Retinal pigment epithelial cell (primary cell): ENCODE data around the gene RTL1.

Experiments
- DNase-seq: peaks from one replicate; pipeline ENCODE4 v3.0.0-alpha.2; 2010; ENCODE audit warnings: low read depth
- H3K4me3 ChIP-seq: 2 replicates; pipeline ENCODE4 v1.5.1; 2011; ENCODE audit warnings: mild to moderate bottlenecking, low read length, control low read depth, moderate library complexity
- CTCF ChIP-seq: conservative IDR thresholded peaks from 2 replicates; pipeline ENCODE4 v1.5.1; 2011; ENCODE audit warnings: low read depth, low read length, control low read depth, inconsistent platforms

RTL1 gene

DNA sequence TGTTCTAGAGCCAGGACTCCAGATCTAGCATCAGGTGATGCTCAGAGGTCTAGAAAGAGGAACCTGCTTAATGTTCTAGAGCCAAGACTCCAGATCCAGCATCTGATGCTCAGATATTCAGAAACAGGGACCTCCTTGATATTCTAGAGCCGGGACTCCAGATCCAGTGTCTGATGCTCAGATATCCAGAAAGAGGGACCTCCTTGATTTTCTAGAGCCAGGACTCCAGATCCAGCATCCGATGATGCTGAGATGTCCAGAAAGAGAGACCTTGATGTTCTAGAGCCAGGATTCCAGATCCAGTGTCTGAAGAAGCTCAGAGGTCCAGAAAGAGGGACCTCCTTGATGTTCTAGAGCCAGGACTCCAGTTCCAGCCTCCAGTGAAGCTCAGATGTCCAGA lies 40.7 kb downstream of the RTL1 start:
- no peak for TF ChIP-seq CTCF
- H3K4me3 ChIP-seq: no peak overlapping the region
- DNase-seq: no peak

DNA sequence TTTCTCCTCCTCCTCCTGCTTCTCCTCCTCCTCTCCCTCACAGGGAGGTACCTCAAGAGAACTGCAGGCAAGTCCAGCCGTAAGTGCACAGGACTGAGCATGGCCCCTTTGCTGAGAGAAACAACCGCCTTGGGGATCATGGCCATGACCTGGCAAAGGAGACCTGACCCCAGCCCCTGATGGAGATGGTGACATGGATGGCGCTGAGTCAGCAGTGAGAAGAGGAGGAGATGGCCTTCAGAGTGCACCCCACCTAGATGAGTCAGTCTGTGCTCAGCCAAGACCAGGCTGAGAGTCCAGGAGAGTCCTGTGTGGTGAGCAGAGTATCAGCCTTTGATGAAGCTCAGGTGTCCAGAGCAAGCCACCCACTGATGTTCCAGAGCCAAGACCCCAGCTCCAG lies 41.2 kb downstream of the RTL1 start:
- TF ChIP-seq CTCF: no peak
- no peak overlapping the region for H3K4me3 ChIP-seq
- DNase-seq: no peak

GRCh38 chr14:100861937-100862247 lies 41.6 kb downstream of the RTL1 start:
- TF ChIP-seq CTCF: no peak
- no peak overlapping the region for H3K4me3 ChIP-seq
- no peak for DNase-seq

- no peak for TF ChIP-seq CTCF
- H3K4me3 ChIP-seq: no peak overlapping the region
- DNase-seq: no peak
Observed at GRCh38 chr14:100861188-100861936, 42.2 kb downstream of the RTL1 start.

DNA sequence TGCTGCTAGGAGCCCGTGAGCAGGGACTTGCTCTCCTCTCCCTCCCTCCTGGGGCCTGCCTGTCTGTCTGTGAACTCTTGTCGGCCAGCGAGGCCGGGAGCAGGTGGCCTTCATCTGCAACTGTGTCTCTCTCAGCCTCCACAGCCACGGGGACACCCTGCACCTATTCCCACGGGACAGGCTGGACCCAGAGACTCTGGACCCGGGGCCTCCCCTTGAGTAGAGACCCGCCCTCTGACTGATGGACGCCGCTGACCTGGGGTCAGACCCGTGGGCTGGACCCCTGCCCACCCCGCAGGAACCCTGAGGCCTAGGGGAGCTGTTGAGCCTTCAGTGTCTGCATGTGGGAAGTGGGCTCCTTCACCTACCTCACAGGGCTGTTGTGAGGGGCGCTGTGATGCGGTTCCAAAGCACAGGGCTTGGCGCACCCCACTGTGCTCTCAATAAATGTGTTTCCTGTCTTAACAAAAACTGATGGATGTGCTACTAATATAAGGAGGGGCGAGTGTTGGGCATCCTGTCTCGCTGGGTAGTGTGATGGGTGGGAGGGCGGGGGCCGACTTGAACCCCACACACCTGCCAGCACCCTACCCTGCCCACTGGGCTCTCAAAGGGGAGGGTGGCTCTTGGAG lies 42.9 kb downstream of the RTL1 start:
- H3K4me3 ChIP-seq: no peak overlapping the region
- no peak for DNase-seq
- no peak for TF ChIP-seq CTCF

DNA sequence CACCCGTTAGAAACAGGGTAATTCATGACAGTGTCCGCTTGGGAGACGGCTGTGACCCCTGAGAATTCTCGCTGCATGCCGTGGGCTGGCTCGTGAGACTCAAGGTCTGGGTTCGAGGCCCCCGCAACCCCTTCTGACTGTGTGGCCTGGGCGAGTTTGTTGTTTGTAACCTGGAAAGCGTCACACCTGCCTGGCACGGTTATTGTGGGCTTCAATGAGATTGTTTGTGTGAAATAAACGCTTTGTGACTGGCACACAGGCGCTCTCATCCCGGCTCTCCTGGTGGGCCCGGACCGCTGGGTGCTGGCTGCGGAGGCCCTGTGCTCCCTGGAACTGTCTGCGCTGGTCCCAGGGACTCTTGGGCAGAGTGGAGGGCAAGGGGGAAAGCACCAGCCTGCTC lies 43.7 kb downstream of the RTL1 start:
- DNase-seq: no peak
- no peak for TF ChIP-seq CTCF
- no peak overlapping the region for H3K4me3 ChIP-seq

DNA sequence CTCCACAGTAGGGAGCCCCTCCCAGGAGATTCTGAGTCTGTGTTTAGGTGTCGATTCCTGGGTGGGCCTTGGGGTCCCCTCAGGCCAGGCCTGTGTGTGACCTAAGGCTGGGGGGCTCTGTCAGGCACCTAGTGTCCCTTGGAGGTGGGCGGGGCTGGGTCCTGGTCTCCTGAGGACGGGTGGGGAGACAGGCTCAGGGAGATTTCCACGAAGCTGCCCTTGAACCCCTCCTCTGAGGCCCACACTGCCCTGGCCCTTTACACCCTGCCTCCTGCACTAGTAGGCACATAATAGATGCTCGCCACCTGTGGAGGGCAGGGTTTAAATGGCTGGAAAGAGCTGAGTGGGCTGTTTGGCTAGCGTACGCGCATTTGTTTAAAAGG lies 44.7 kb downstream of the RTL1 start:
- TF ChIP-seq CTCF: no peak
- no peak for DNase-seq
- H3K4me3 ChIP-seq: no peak overlapping the region
